ENCODE data around the gene IKBKG.
"Not testable (repeated sequence)": the region's sequence is repeated elsewhere in the genome, so short reads cannot be mapped to it uniquely, and the experiment has no call there.

Gene IKBKG

DNA sequence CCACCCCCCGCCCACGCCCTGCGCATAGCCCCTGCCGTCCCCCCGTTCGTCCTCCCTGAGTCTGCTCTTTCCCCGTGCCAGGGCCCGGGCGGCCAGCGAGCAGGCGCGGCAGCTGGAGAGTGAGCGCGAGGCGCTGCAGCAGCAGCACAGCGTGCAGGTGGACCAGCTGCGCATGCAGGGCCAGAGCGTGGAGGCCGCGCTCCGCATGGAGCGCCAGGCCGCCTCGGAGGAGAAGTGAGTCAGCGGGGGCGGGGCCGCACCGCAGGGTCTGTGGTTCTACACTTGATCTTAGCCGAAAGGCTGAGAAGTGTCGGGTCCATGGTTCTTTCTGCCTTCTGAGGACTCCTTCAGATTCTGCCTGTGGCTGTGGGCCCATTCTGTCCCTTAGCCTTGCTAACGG lies 12.9 kb downstream of the IKBKG start:
- DNase-seq: not testable (repeated sequence)

DNA sequence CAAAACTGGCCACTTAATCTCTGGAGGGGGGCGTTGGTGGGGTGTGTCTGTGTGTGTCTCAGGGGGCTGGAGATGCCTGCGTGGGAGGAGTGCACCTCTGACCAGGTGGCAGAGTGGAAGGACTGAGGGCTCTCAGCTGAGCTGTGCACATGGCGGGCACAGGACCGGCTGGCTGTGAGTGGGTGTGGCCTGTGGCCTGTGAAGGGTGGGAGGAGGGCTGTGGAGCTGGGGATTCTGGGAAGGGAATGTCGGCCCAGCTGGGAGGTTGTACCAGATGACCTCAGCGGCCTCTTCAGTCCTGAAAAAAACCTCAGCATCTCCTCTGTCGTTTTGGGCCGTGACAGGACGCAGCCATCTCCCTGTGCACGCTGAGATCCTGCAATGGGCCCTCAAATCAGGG lies 14.9 kb downstream of the IKBKG start:
- DNase-seq: not testable (repeated sequence)

DNA sequence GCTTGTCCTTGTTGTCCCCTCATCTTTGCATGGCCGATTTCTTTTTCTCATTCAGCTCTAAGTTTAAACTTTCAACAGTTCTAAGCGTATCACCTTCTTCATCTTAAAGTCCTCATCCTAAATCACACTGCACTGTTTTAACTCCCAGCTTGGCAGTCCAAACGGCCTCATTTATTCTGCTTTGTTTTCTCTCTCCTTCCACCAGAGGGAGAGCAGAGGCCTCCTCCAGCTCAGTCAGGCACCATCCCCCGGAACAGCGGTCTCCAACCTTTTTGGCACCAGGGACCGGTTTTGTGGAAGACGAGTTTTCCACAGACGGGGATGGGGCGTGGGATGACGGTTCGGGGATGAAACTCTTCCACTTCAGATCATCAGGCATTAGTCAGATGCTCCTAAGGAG lies 22.9 kb downstream of the IKBKG start:
- DNase-seq: not testable (repeated sequence)

DNA sequence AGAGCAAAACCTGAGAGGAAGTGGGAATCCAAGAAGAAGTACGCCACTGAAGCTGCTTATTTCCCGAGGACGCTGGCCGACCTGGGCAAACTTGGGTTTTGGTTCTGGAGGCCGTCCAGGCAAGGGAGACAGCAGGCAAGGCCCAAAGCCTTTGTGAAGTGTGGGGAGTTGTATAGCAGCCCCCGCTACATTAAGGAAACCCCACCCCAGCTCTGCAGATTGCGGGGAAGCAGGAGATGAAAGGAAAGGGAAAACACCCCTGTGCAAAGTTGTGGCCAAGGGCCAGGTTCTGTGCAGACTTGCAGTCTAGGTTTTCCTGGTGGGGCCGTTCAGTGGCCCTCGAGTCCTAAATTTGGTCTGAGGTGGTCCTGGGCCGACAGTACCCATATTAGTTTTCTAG lies 25.6 kb downstream of the IKBKG start:
- DNase-seq: not testable (repeated sequence)

DNA sequence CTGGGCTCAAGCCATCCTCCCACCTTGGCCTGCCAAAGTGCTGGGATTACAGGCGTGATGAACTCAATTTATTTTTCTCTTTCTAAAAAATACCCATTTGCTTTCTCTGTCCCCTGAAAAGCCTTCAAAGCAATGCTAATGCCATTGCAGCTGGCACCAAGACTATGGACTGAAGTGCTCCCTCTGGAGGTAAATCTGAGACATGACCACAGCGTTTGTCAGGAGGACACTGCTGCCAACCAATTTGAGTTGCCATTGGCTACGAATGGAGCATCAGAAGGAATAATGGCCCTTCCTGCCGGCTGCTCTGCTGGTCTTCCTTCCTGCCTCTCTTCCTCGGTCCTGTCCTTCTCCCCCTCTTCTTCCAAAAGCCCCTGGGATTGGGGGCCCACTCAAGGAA lies 27.7 kb downstream of the IKBKG start:
- DNase-seq: not testable (repeated sequence)

DNA sequence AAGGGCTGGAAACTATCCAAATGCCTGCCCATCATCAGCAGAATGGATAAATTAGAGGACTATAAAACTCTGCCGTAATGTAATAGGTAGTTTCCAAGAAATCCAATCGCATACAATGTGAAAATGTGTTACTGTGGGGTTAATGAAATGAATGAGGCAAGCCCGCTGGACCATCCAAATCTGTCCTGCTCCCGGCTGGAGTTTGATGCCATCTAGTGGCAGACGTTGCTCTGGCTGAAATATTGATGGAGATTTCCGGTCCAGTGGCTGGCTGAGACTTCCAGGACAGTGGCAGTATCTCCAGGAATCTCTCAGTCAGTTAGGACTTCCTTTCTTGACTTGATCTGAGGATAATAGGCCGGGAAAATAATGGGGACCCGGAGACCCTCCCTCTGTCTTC lies 35.6 kb downstream of the IKBKG start:
- DNase-seq: not testable (repeated sequence)

DNA sequence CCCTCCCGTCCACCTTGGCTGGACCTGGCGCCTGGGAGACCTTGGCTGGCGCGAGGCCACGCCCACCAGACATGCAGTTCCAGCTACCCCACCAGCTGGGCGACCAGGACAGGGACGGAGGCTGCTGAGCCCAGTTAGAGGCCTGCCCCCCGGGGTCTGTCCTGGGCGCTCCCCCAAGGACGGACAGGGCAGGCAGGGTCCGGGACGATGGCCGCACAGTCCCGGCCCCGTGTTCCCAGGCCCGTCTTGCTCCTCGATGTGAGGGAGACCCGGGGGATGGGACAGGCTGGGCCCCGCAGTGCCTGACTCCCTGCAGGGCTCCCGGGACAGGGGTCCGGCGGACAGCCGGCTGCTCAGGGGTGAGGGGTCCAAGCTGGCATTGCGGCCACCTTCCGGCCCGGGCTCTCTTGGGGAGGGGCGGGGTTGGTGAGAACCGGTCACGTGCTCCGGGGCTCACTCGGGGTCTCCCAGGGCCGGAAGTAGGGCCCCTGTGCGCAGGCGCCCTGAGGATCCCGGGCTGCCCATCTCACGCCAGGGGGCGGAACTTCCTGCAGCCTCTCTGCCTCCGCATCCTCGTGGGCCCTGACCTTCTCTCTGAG lies 37.3 kb downstream of the IKBKG start, which contains the start of gene CTAG1A:
CTAG1A (plus strand) TSS at position 549 of the 599 bp plus-strand sequence. CDS start 74 bp downstream, outside the sequence.
- DNase-seq: not testable (repeated sequence)

DNA sequence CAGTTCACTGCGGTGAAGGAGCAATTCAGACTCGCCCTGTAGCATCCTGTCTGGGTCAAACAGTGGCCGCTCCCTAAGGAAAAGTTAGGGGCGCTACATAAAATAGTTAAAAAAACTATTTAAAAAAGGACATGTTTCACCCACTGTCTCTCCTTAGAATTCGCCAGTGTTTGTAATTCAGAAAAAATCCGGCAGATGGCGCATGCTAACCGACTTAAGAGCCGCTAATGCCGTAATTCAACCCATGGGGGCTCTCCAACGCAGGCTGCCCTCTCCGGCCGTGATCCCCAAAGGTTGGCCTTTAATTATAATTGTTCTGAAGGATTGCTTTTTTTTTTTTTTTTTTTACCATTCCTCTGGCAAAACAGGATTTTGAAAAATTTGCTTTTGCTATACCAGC lies 43.0 kb downstream of the IKBKG start:
- not testable (repeated sequence) for DNase-seq

DNA sequence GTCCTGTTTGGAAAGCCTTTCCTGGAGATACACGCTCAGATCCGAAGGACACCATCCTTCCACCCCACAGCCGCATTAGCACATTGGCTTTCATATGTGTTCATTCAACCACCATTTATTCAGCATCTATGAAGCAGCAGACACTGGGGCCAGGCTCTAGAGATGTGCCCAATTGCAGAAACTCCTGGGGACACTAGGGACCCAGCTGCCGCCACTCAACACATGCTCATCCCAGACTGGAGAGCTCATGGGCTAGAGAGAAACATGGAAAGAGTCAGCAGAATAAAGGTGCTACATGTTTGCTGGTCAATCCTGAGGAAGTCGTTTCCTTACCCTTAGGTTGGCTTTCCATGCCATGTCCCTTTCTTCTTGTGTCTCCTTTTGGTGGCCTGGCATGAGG lies 45.1 kb downstream of the IKBKG start:
- no peak for DNase-seq

DNA sequence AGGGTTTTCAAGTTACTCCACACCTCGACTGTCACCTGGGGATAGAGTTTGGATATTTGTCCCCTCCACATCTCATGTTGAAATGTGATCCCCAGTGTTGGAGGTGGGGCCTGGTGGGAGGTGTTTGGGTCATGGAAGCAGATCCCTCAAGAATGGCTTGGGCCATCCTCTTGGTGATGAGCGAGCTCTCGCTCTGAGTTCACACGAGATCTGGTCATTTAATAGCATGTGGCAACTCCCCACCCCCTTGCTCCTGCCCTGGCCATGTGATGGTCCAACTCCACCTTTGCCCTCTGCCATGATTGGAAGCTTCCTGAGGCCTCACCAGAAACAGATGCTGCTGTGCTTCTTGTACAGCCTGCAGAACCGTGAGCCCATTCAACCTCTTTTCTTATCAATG lies 45.8 kb downstream of the IKBKG start:
- no peak for DNase-seq

DNA sequence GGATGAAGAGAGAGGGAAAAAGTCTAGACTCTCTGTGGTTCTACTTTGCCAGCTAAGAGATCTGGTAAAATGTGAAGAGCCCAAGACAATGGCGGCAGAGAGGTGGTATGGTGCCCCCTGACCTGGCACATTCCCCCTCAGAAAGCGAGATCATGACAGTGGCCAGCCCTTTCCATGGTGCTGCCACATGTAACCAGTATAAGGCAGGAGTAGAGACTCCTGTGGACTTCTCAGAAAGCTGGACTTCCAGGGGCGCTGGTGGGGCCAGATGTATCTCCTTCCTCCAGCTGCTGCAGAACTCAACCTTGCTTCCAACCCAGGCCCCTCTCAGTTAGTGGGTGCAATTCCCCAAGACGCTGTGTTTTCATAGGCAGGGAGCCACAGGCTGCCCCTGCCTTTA lies 47.1 kb downstream of the IKBKG start:
- DNase-seq: no peak

DNA sequence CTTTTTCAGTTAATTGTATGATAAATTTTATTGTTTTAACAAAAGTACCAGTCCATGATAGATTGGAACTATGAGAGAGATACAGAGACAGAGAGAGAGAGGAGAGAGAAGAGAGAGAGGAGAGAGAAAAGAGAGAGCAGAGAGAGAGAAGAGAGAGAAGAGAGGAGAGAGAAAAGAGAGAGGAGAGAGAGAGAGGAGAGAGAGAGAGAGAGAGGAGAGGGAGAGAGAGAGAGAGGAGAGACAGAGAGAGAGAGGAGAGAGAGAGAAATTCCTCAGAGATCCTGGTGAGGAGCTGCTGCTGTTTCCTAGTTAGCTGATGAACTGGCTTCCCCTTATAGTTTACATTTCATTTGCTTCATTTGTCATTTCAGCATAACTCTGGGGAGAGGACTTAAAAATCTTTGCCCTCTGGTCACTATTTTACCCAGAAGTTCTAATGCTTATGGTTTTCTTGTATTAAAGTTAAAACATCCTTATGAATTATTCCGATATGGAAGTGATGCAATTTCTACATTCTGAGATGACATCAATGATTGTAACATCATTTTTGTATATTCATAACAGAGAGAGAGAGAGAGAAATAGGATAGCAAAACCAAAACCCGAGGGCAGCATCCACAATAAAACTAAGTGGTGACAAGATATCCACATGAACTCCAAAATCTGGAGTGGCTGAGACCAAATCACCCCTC lies 48.3 kb downstream of the IKBKG start:
- peak; percentile 8 for DNase-seq

DNA sequence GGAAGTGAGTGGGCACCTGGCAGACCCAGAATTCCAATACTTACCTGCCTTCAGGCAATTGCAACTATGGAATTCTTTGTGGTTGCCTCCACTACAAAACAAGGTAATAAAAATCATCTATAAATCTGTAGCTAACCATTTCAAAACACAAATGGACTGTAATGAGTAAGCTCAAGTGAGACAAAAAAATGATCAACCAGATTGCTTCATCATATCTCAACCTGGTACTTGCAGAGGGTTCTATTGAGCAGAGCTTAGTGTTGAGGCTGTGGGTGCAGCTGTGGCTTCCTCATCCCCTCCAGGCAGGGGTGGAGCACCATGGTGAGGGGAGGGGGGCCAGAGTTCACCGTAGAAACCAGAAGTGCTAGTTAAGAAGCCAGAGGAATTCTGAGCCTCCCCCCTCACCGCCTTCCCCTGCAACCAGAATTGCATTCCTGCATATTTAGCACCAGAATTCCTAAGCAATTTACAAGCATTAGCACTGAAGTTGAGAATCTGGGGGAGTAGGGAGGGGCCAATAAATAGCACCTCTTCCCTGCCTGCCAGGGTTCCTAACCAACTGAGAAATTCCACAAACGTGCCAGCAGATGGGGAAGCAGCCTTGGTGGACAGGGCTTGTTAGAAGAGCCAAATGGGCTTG lies 49.0 kb downstream of the IKBKG start:
- DNase-seq: peak; percentile 95

DNA sequence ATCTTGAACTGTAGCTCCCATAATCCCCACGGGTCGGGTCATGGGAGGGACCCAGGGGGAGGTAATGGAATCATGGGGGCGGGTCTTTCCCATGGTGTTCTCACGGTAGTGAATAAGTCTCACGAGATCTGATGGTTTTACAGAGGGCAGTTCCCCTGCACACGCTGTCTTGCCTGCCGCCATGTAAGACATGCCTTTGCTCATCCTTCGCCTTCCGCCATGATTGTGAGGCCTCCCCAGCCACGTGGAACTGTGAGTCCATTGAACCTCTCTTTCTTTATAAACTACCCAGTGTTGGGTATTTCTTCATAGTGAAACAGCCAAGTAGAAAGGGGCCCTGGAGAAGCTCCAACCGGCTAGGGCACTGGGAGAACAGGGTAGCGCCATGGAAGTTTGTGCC lies 49.8 kb downstream of the IKBKG start:
- no peak for DNase-seq

DNA sequence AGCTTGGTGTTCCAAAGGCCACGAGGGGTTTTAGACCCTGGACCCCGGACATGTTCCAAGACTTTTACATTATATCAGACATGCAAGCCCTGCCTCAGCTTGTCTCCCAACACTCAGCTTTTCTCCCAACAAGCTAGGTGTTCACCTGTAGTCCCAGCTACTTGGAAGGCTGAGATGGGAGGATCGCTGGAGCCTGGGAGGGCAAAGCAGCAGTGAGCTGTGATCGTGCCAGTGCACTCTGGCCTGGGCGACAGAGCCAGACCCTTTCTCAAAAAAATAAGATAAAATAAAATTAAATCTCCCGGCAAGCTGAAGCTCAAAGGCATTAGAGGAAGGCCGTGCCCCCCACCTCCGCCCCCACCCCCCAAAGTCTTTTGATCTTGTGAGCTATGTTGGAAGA lies 51.2 kb downstream of the IKBKG start:
- DNase-seq: no peak

DNA sequence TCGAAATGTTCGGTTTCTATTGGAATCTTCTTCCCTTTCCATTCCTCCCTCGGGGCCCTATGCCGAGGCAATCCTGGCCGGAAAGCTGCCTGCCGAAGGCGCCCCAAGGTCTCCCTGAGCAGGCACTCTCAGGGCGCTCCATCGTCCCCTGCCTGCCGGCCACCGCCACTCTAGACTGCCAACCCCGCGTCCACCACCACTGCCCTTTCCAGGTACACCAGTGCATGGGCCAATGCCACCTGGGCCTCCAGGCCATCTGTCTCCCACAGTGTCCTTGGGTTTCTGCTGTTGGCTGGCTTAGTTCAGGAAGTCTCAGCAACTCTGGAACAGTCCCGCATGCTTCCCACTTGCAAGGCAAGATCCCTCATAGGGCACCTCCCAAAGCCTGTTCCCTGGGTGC lies 52.1 kb downstream of the IKBKG start:
- no peak for DNase-seq

DNA sequence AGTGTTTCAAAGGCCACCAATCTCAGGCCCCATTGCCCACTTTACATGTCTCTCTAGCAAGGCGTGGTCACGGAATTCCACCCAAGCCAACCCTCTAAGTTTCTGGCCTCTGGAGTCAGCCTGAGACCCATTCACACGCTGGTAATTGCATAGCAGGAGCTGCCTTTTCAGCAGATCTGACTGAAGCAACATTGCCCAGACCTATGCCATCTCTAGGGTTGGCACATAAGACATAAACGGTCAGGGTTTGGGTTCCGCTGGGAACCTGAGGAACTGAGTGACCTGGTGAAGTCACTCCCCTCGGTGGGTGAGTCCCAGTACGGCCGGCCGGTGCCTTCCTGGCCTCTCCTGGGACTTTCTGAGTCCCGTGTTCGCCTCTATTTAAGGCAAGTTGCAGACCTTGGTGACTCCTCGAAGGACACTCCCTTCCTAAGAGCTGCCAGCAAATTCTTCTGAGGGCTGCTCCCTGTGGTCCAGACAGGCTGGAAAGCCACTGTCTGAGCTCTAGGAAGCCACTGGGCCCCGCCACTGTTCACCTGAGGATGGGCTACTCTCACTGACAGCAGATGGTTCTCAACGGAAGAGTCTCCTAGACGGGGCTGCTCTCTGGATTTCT lies 53.4 kb downstream of the IKBKG start:
- DNase-seq: peak; percentile 68

DNA sequence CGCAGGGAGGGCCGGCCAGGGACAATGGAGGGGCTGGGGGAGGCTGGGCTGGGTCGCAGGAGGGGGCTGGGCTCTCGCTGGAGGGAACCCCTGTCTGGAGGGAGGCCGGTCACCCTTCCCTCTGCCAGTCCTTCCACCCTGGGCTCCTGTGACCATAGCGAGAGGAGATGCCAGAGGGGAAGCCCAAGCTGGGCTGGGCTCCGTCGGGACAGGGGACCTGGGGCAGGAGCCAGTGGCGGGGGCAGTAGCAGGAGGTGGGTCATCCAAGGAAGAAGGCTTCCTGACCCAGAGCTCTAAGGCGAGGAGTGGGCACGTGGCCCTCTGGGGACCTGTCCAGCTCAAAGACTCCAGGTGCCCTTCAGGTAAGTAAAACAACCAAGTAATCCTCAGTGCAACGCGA lies 54.8 kb downstream of the IKBKG start:
- no peak for DNase-seq

DNA sequence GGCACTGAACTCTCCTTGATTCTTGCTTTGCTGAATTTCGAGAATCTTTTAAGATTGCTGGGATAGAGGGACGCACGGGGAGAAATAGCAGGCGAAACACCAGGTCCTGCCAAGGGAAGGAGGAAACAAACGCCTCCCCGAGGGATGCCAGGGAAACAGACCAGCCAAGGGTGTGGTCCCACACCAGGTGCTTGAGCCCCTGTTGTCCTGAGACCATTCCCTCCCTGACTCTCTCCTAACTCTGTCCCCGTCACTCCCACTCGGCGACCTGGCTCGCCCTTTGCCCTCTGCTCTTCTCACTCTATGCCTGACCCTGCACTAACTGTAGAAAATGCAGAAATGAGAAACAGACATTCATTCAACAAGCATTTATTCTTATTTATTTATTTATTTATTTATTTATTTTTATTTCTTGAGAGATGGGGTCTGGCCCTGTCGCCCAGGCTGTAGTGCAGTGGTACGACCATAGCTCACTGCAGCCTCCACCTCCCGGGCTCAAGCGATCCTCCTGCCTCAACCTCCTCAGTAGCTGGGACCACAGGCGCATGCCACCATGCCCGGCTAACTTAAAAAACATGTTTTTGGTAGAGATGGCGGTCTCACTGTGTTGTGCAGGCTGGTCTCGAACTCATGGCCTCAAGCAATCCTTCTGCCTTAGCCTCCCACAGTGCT lies 55.5 kb downstream of the IKBKG start:
- DNase-seq: no peak

DNA sequence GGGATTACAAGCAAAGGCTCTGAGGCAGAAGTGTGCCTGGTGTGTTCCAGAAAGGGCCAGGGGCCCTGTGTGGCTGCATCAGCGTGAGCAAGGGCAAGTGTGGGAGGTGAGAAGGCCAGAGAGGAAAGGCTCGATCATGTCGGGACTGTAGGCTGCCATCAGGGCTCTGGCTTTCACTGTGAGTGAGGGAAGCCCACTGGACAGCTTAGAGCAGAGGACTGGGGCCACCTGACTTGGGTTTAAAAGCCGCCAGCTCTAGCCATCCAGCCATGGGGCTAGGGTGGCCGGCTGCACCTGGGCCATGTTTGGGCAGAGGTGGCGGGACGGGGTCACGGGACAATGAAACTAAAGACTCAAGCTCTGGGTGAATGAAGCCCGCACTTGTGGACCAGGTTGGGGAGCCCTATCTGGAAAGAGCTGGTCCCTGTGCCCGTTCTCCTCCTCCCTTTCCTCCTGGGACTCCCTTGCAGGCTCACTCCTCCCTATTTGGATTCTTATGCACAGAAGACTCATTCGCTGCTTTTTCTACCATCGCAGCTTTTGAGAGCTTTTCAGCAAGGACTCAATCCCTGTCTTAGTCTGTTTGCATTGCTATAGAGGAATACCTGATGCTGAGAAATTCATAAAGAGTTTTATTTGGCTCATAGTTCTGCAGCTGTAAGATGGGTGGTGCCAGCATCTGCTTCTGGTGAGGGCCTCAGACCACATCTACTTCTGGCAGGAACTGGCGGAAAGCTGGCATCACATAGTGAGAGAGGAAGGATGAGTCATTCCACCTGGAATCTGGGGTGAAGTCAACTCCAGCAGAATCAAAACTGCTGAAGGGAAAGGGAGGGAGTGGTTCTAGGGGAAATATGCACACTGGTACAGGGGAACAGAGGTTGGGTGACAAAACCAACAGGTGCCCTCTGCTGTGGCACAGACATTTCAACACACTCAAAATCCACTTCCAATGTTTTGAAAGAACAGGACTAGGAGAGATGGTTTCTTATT lies 56.3 kb downstream of the IKBKG start:
- DNase-seq: peak; percentile 88

DNA sequence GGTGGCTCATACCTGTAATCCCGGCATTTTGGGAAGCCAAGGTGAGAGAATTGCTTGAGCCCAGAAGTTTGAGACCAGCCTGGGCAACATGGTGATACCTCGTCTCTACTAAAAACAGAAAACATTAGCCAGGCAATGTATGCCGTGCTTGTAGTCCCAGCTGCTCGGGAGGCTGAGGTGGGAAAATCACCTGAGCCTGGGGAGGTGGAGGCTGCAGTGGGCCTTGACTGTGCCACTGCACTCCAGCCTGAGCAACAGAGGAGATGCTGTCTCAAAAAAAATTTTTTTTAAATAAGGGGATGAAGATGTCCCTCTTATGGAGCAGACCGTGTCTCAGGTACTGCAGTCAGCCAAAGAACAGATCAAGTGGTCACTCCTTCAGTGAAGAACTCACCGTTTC lies 58.1 kb downstream of the IKBKG start:
- no peak for DNase-seq

DNA sequence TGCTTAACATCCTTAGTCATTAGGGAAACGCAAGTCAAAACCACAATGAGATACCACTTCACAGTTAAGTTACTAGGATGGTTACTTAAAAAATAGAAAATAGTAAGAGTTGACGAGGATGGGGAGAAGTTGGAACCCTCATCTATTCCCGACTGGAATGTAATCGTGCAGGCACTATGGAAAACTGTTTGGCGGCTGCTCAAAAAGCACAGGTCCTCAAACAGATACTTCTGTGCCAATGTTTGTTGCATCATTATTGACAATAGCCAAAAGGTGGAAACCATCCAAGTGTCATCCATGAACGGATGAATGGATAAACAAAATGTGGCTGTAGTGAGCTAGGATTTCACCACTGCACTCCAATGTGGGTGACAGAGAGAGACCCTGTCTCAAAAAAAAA lies 60.0 kb downstream of the IKBKG start:
- DNase-seq: no peak

All from NCI-H226 (cell line).